B cell (primary cell): ENCODE results near the gene RIMBP2. TPM values are rescaled to one million over a fixed set of nuclear protein-coding genes. Genes with fewer than 3 reads are reported as not detected.

ENCODE experiments used
- ATAC-seq: fragments of 200-7000 bp; cut with Tn5 transposase; one replicate; pipeline ENCODE4 v1.10.0; 2021; ENCODE audit warnings: low read depth, mild to moderate bottlenecking, moderate number of reproducible peaks, moderate library complexity
- CTCF ChIA-PET: fragments of 350-600 bp; sonication (Branson Sonifier 250); formaldehyde crosslinking; loops from one replicate; lab custom pipeline; 2021; ENCODE audit warnings: antibody characterized with exemption, inconsistent platforms; lab: Charles Lee
- POLR2A ChIA-PET: fragments of 350-600 bp; sonication (Branson Sonifier 250); formaldehyde crosslinking; loops from one replicate; lab custom pipeline; 2021; ENCODE audit warnings: antibody characterized with exemption; lab: Charles Lee
- DNase-seq: peaks from one replicate; pipeline ENCODE4 v3.0.0; 2013
- H2AFZ ChIP-seq: 2 replicates; pipeline ENCODE4 v1.6.1; 2012; ENCODE audit warnings: mild to moderate bottlenecking, low read depth, low read length; ENCODE audit not compliant: insufficient read depth, poor library complexity, severe bottlenecking
- H3K27ac ChIP-seq, 2 donors: 1 replicate in 1 of 2; 2 replicates in 1 of 2; pipeline ENCODE4 v1.5.1; 2012 to 2013; ENCODE audit warnings: low read length in 2 of 2, mild to moderate bottlenecking in 2 of 2, moderate library complexity in 1 of 2
- H3K27me3 ChIP-seq, 4 experiments: fragments of 200-600 bp in 1 of 4; sonication (generic) in 1 of 4; replicated peaks in 1 of 4; 1 replicate in 2 of 4; 2 replicates in 2 of 4; pipeline versions ENCODE4 v1.6.1 to v1.7.0; 2013 to 2016; ENCODE audit warnings: low read length in 3 of 4, mild to moderate bottlenecking in 2 of 4, mixed read lengths in 1 of 4, moderate library complexity in 1 of 4; ENCODE audit not compliant: insufficient read depth in 4 of 4, control insufficient read depth in 3 of 4; ENCODE audit errors: control extremely low read depth in 1 of 4
- H3K36me3 ChIP-seq, 2 experiments: replicated peaks in 1 of 2; 1 replicate in 1 of 2; 2 replicates in 1 of 2; pipeline versions ENCODE4 v1.6.1 to v1.7.1; 2013; ENCODE audit warnings: low read length in 1 of 2; ENCODE audit not compliant: insufficient read depth in 2 of 2, control insufficient read depth in 1 of 2; ENCODE audit errors: control extremely low read depth in 1 of 2, extremely low read depth in 1 of 2
- H3K4me1 ChIP-seq, 2 donors: fragments of 200-600 bp in 1 of 2; sonication (generic) in 1 of 2; 1 replicate in 1 of 2; 2 replicates in 1 of 2; pipeline versions ENCODE4 v1.5.1 to v1.6.1; 2013 to 2017; ENCODE audit warnings: low read length in 2 of 2; ENCODE audit not compliant: control insufficient read depth in 2 of 2, insufficient read depth in 2 of 2
- H3K4me2 ChIP-seq: replicated peaks from 2 replicates; pipeline ENCODE3; 2012; ENCODE audit warnings: mild to moderate bottlenecking, low read depth, low read length; ENCODE audit not compliant: poor library complexity, severe bottlenecking
- H3K4me3 ChIP-seq, 5 experiments: fragments of 200-600 bp in 1 of 5; sonication (generic) in 1 of 5; 1 replicate in 3 of 5; 2 replicates in 2 of 5; pipeline versions ENCODE4 v1.5.1 to v1.7.0; 2011 to 2016; ENCODE audit warnings: low read length in 4 of 5, mild to moderate bottlenecking in 4 of 5, low read depth in 2 of 5, control low read depth in 1 of 5, moderate library complexity in 1 of 5; ENCODE audit not compliant: insufficient read depth in 1 of 5; ENCODE audit errors: control extremely low read depth in 1 of 5, extremely low read depth in 1 of 5
- H3K79me2 ChIP-seq: fragments of 200-600 bp; sonication (generic); one replicate; pipeline ENCODE4 v1.6.0; 2016; ENCODE audit warnings: low read length; ENCODE audit not compliant: control insufficient read depth, insufficient read depth
- H3K9ac ChIP-seq: fragments of 200-600 bp; sonication (generic); 2 replicates; pipeline ENCODE4 v1.6.1; 2017; ENCODE audit warnings: mild to moderate bottlenecking, low read length, moderate library complexity
- H3K9me3 ChIP-seq, 3 donors: one replicate each; pipeline versions ENCODE4 v1.6.1 to v1.7.1; 2013; ENCODE audit warnings: low read length in 2 of 3; ENCODE audit not compliant: control insufficient read depth in 2 of 3, insufficient read depth in 1 of 3; ENCODE audit errors: control extremely low read depth in 1 of 3
- H4K20me1 ChIP-seq: 2 replicates; pipeline ENCODE4 v1.6.0; 2012; ENCODE audit warnings: mild to moderate bottlenecking, low read length; ENCODE audit not compliant: insufficient read depth, control insufficient read depth, poor library complexity, severe bottlenecking
- H3K27ac Mint-ChIP-seq: one replicate; pipeline ENCODE4 v1.8.0; 2021; ENCODE audit warnings: mixed read lengths
- H3K27me3 Mint-ChIP-seq: one replicate; pipeline ENCODE4 v1.8.0; 2021; ENCODE audit warnings: mixed read lengths
- H3K4me1 Mint-ChIP-seq: one replicate; pipeline ENCODE4 v1.8.0; 2021; ENCODE audit warnings: mixed read lengths
- H3K4me3 Mint-ChIP-seq: one replicate; pipeline ENCODE4 v1.8.0; 2021; ENCODE audit warnings: mixed read lengths
- H3K9me3 Mint-ChIP-seq: one replicate; pipeline ENCODE4 v1.8.0; 2022; ENCODE audit warnings: mixed read lengths; ENCODE audit not compliant: insufficient read depth
- CTCF ChIP-seq: fragments of 200-600 bp; IDR thresholded peaks from one replicate; pipeline ENCODE4 v1.8.0; 2022; ENCODE audit warnings: antibody characterized with exemption, mild to moderate bottlenecking
- EZH2 ChIP-seq: IDR thresholded peaks from 2 replicates; pipeline ENCODE4 v1.6.1; 2012; ENCODE audit warnings: borderline replicate concordance, low read depth, mild to moderate bottlenecking, moderate library complexity, low read length; ENCODE audit not compliant: insufficient read depth, poor library complexity, severe bottlenecking
- WGBS: methylation state at CpG from one replicate; pipeline ENCODE4 v1.1.5; 2013; ENCODE audit warnings: missing lambda C conversion rate; ENCODE audit not compliant: insufficient coverage; 5-methylcytosine and 5-hydroxymethylcytosine counted together
- intact Hi-C: fragments of 100-400 bp; cut with micrococcal nuclease; formaldehyde crosslinking; loops from one replicate; pipeline ENCODE4 v1.10.0; 2022
- polyA plus RNA-seq: library from polyadenylated mRNA; depleted of rRNA; stranded (reverse); fragments of >200 nt; gene quantifications from 2 replicates; pipeline ENCODE4 v1.2.3, GENCODE V29; 2012
- total RNA-seq, 2 donors: library from RNA; stranded (reverse); fragments of 120-200 nt in 1 of 2; gene quantifications; 1 replicate in 1 of 2; 2 replicates in 1 of 2; pipeline versions ENCODE4 v1.2.3 to v1.2.4, GENCODE V29; 2013 to 2022

Gene RIMBP2
- total and polyA plus RNA-seq, 2 donors (not counting 1 experiment from before 2014, with no cell fraction given), result not detected

GRCh38 chr12:130460611-130461446, 255.3 kb downstream of the RIMBP2 start:
- no peak overlapping the region for H3K27ac ChIP-seq
- peaks cover 2% of the 10 kb centered on the region for H3K9me3 Mint-ChIP-seq
- H3K9me3 ChIP-seq, result peaks cover 0 to 50% (median 0%) of the 10 kb centered on the region in 3 donors
- intact Hi-C loops, result no loop called here
- TF ChIP-seq EZH2 (no peak), CTCF (no peak)
- no peak overlapping the region for H3K4me2 ChIP-seq
- H3K4me3 ChIP-seq, result no peak overlapping the region
- H4K20me1 ChIP-seq, result no peaks in the 10 kb centered on the region
- H3K27ac Mint-ChIP-seq, result no peak overlapping the region
- no peak for DNase-seq
- H3K4me1 Mint-ChIP-seq, result no peaks in the 10 kb centered on the region
- H3K4me1 ChIP-seq, result no peaks in the 10 kb centered on the region
- ChIA-PET POLR2A (no interaction called here), CTCF (no interaction called here)
- no peaks in the 10 kb centered on the region for H3K36me3 ChIP-seq
- H3K9ac ChIP-seq, result no peak overlapping the region
- no peak overlapping the region for H3K4me3 Mint-ChIP-seq
- H3K27me3 Mint-ChIP-seq, result no peaks in the 10 kb centered on the region
- H2AFZ ChIP-seq, result no peak overlapping the region
- WGBS, result 88% methylated on average over 28 of the region's 28 CpGs
- H3K79me2 ChIP-seq, result no peaks in the 10 kb centered on the region
- no peak for ATAC-seq
- H3K27me3 ChIP-seq, result no peaks in the 10 kb centered on the region

- no peaks in the 10 kb centered on the region for H3K27me3 Mint-ChIP-seq
- H3K9me3 ChIP-seq, result peaks cover 0 to 41% (median 0%) of the 10 kb centered on the region in 3 donors
- DNase-seq (no peak), ATAC-seq (no peak)
- no peak overlapping the region for H3K27ac ChIP-seq
- no peak overlapping the region for H3K9ac ChIP-seq
- no peaks in the 10 kb centered on the region for H3K4me1 ChIP-seq
- no peak overlapping the region for H3K27ac Mint-ChIP-seq
- POLR2A ChIA-PET, result no interaction called here
- no peaks in the 10 kb centered on the region for H3K4me1 Mint-ChIP-seq
- CTCF ChIA-PET, result no interaction called here
- no peak overlapping the region for H2AFZ ChIP-seq
- no peak for TF ChIP-seq EZH2
- TF ChIP-seq CTCF, result no peak
- H3K79me2 ChIP-seq, result no peaks in the 10 kb centered on the region
- intact Hi-C loops, result no loop called here
- H3K4me2 ChIP-seq, result no peak overlapping the region
- no peak overlapping the region for H3K4me3 ChIP-seq
- H3K9me3 Mint-ChIP-seq, result peaks cover 2% of the 10 kb centered on the region
- H3K4me3 Mint-ChIP-seq, result no peak overlapping the region
- WGBS, result 79% methylated on average over 9 of the region's 11 CpGs
- no peaks in the 10 kb centered on the region for H3K36me3 ChIP-seq
- no peaks in the 10 kb centered on the region for H3K27me3 ChIP-seq
- H4K20me1 ChIP-seq, result no peaks in the 10 kb centered on the region
Observed at GRCh38 chr12:130459916-130460315, 256.2 kb downstream of the RIMBP2 start.
